Osteocyte (in vitro differentiated cells): Measurements from ENCODE around the gene TYW3. TPM values are rescaled to one million over a fixed set of nuclear protein-coding genes. Genes with fewer than 3 reads are reported as not detected.
A peak's percentile ranks its signal among the peaks of the same experiment; 100 is the strongest.

Source experiments
- DNase-seq: peaks from one replicate; pipeline ENCODE4 v3.0.0; 2021; ENCODE audit warnings: mixed read lengths; ENCODE audit not compliant: unreplicated experiment; ENCODE audit errors: extremely low spot score
- H3K27ac Mint-ChIP-seq: one replicate; pipeline ENCODE4 v1.8.0; 2021; ENCODE audit warnings: mild to moderate bottlenecking, mixed read lengths; ENCODE audit not compliant: unreplicated experiment
- H3K27me3 Mint-ChIP-seq: one replicate; pipeline ENCODE4 v1.8.0; 2021; ENCODE audit warnings: mixed read lengths; ENCODE audit not compliant: unreplicated experiment
- H3K36me3 Mint-ChIP-seq: one replicate; pipeline ENCODE4 v1.8.0; 2021; ENCODE audit warnings: mixed read lengths; ENCODE audit not compliant: unreplicated experiment
- H3K4me1 Mint-ChIP-seq: one replicate; pipeline ENCODE4 v1.8.0; 2021; ENCODE audit warnings: mixed read lengths; ENCODE audit not compliant: unreplicated experiment
- H3K4me3 Mint-ChIP-seq: one replicate; pipeline ENCODE4 v1.8.0; 2021; ENCODE audit warnings: mild to moderate bottlenecking, moderate library complexity, mixed read lengths; ENCODE audit not compliant: unreplicated experiment
- H3K9me3 Mint-ChIP-seq: one replicate; pipeline ENCODE4 v1.8.0; 2021; ENCODE audit warnings: mixed read lengths; ENCODE audit not compliant: unreplicated experiment
- long read RNA-seq: library from polyadenylated mRNA; unstranded; transcript quantifications from one replicate; pipeline ENCODE4 v2.0.0, GENCODE V29; 2021
- total RNA-seq: library from RNA; stranded (reverse); gene quantifications from 2 replicates; pipeline ENCODE4 v1.2.1, GENCODE V29; 2021
- TF ChIP-seq, protein P1 (sequence below): fragments of 200-600 bp; sonication (generic); IDR thresholded peaks from 2 replicates; pipeline ENCODE4 v1.5.0; 2021; ENCODE audit warnings: antibody characterized with exemption, mild to moderate bottlenecking, moderate library complexity

TYW3 gene, protein sequence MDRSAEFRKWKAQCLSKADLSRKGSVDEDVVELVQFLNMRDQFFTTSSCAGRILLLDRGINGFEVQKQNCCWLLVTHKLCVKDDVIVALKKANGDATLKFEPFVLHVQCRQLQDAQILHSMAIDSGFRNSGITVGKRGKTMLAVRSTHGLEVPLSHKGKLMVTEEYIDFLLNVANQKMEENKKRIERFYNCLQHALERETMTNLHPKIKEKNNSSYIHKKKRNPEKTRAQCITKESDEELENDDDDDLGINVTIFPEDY
- total RNA-seq: 5.6 and 7.8 TPM in 2 replicates
- long read RNA-seq, transcript TYW3-201 (6 exons, 3,430 nt): major isoform, 19 of 24 reads
- long read RNA-seq, partial matches to known transcripts: 2 of 24 reads
- long read RNA-seq, other reads (novel, unspliced or antisense): 2 of 24 reads

DNA sequence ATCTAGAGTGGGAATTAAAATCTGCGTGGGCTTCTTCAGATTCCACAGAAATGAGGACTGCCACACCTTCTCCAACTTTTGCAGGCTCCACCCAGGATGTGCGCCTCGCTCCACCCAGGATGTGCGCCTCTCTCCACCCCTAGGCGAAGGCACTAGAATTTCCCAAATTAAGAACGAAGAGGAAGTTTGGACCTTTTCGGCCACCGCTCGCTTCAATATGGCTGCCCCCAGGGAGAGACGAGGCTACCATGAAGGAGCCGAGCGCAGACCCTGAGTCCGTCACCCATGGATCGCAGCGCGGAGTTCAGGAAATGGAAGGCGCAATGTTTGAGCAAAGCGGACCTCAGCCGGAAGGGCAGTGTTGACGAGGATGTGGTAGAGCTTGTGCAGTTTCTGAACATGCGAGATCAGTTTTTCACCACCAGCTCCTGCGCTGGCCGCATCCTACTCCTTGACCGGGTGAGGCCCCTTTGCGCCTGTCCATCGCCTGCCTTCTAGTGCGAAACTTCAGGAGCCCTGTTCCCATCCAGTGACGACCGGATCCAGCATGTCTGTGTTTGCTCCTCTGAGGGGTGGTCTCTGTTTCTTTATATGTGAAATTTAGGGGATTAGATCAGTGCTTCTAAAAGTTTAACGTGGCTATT lies at the start of gene TYW3, which contains the start of gene CRYZ:
Gene TYW3 (plus strand): TSS at position 193 of the 644 bp plus-strand sequence. CDS start 93 bp downstream, at position 286.
Gene CRYZ (minus strand): TSS at position 91 of the 644 bp plus-strand sequence. CDS start 8,229 bp downstream, outside the sequence.
- H3K4me1 Mint-ChIP-seq: peaks cover 7% of the 10 kb centered on the region

GRCh38 chr1:74683656-74684055 lies 49.3 kb upstream of the TYW3 start:
- Mint-ChIP-seq H3K27me3 (peaks cover 8% of the 10 kb centered on the region), H3K27ac (no peak overlapping the region), H3K4me1 (no peaks in the 10 kb centered on the region), H3K4me3 (no peak overlapping the region), H3K36me3 (no peaks in the 10 kb centered on the region), H3K9me3 (no peaks in the 10 kb centered on the region)
- TF ChIP-seq, protein P1, sequence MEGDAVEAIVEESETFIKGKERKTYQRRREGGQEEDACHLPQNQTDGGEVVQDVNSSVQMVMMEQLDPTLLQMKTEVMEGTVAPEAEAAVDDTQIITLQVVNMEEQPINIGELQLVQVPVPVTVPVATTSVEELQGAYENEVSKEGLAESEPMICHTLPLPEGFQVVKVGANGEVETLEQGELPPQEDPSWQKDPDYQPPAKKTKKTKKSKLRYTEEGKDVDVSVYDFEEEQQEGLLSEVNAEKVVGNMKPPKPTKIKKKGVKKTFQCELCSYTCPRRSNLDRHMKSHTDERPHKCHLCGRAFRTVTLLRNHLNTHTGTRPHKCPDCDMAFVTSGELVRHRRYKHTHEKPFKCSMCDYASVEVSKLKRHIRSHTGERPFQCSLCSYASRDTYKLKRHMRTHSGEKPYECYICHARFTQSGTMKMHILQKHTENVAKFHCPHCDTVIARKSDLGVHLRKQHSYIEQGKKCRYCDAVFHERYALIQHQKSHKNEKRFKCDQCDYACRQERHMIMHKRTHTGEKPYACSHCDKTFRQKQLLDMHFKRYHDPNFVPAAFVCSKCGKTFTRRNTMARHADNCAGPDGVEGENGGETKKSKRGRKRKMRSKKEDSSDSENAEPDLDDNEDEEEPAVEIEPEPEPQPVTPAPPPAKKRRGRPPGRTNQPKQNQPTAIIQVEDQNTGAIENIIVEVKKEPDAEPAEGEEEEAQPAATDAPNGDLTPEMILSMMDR: no peak
- no peak for DNase-seq

More for the DNA sequence above, at the start of gene TYW3, which contains the start of gene CRYZ:
- Mint-ChIP-seq H3K9me3 (peaks cover 11% of the 10 kb centered on the region), H3K36me3 (no peaks in the 10 kb centered on the region), H3K27me3 (no peaks in the 10 kb centered on the region), H3K27ac (peak within 1 kb of the TSS; percentile 96), H3K4me3 (peak within 1 kb of the TSS; percentile 91)
- TF ChIP-seq, protein P1: no peak
- DNase-seq: no peak

DNA sequence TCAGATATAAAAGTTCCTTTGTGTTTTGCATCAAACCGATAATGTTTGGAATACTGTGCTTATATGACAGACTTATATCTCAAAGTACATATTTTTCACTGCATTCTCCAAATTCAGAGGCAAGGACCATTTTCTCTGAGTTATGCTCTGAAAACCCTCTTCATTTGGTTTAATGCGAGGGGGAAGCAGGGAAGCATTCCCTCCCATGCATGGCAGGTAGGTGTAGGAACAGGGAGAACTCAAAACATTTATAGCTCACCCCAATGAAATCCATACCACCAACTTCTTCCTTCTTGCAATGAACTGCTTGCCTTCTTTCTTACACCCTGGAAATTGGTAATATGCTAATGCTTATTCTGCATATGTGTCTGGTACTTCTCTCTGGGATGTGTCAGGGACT lies 48.7 kb upstream of the TYW3 start:
- peaks cover 12% of the 10 kb centered on the region for H3K27me3 Mint-ChIP-seq
- no peaks in the 10 kb centered on the region for H3K9me3 Mint-ChIP-seq
- TF ChIP-seq, protein P1: no peak
- no peak overlapping the region for H3K27ac Mint-ChIP-seq
- no peak for DNase-seq
- H3K4me3 Mint-ChIP-seq: no peak overlapping the region
- H3K4me1 Mint-ChIP-seq: no peaks in the 10 kb centered on the region
- no peaks in the 10 kb centered on the region for H3K36me3 Mint-ChIP-seq

DNA sequence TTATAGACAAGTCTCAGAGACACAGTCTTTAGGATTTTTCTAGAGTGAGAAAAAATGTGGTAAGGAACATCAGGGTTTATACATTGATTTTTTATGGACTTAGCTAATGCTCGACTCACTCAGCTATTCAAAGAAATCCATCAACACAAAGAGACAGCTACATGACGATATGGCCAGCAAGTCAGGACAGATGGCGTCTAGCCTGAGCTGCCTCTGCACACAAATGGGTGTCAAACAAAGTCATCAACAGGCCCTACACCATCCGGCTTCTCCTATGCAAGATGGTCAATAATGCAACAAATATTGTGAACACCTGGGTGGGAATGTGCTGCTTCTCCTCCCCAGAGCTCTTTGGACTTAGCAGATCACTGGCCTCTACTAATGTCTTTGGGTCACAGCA lies 46.0 kb upstream of the TYW3 start:
- H3K9me3 Mint-ChIP-seq: no peaks in the 10 kb centered on the region
- H3K36me3 Mint-ChIP-seq: no peaks in the 10 kb centered on the region
- peaks cover 19% of the 10 kb centered on the region for H3K27me3 Mint-ChIP-seq
- H3K4me1 Mint-ChIP-seq: no peaks in the 10 kb centered on the region
- no peak overlapping the region for H3K4me3 Mint-ChIP-seq
- DNase-seq: no peak
- no peak overlapping the region for H3K27ac Mint-ChIP-seq
- TF ChIP-seq, protein P1: no peak
